ENCODE measurements around the gene KRT222. TPM values are rescaled to one million over a fixed set of nuclear protein-coding genes. Genes with fewer than 3 reads are reported as not detected.

The KRT222 gene
- 10 to 100 TPM in 1 of 2 donors, 1 to 10 TPM in 1; 5.0 to 31.1 TPM for total RNA-seq
- polyA plus RNA-seq (ENCODE audit: insufficient read length in 2 of 2) = 10 to 100 TPM; 13.7 to 22.0 TPM
- long read RNA-seq, donor 1, transcript KRT222-202 (6 exons, 1,712 nt) = major isoform, 11 of 11 reads
- long read RNA-seq, donor 1, partial matches to known transcripts = 0 of 11 reads
- long read RNA-seq, donor 1, other reads (novel, unspliced or antisense) = 0 of 11 reads
- long read RNA-seq, donor 2, partial matches to known transcripts = 0 of 4 reads
- long read RNA-seq, donor 2, other reads (novel, unspliced or antisense) = 0 of 4 reads
- long read RNA-seq, donor 3, partial matches to known transcripts = 0 of 3 reads
- long read RNA-seq, donor 3, other reads (novel, unspliced or antisense) = 0 of 3 reads
- long read RNA-seq, donor 4, partial matches to known transcripts = 0 of 1 reads
- long read RNA-seq, donor 4, other reads (novel, unspliced or antisense) = 0 of 1 reads

DNA sequence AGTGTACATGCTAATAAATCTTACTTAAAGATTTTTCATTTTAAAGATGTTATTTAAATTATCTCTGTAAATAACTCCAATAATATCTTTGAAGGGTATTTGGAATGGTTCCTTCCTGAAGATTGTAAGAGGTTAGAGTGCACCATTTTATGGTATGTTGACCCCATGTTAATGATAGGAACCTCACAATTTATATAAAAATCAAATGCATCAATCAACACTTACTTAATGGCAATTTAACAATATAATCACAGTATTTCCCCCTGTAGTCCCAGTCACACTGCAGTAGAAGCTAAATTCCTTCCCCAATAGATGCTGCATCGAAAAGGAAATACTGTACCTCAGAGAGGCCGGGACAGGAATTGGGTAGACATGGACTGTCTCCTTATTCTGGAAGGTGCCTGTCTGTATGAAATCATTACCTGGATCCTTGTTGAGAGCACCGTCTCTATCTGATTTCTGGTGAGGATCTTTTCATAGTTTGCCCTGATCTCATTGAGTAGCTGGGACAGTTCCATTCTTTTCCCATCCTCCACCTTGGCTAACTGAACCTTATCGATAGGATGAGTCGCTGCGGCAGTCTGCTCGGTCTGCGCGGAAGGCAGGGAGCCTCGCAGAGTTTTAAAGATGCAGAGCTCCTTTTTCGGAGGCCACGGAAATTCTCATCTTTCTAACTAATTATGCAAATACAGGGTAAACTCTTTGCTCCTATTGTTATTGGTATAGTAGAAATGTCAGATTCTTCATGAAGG is at the start of gene KRT222:
KRT222 (minus strand) TSS at position 596 of the 752 bp plus-strand sequence; CDS start at position 518, 78 bp downstream.
- Histone ChIP-seq H3K36me3 (ENCODE audit: control insufficient read depth, insufficient read depth, low read length) (no peaks in the 10 kb centered on the region), H3K27me3 (ENCODE audit: control insufficient read depth, insufficient read depth, low read length) (no peaks in the 10 kb centered on the region), H3K9me3 (ENCODE audit: control insufficient read depth, insufficient read depth, low read length) (no peaks in the 10 kb centered on the region), H3K27ac (ENCODE audit: low read depth, low read length) (no peak within 1 kb of the TSS), H3K4me3 (ENCODE audit: low read depth, low read length) (peak within 1 kb of the TSS; percentile 6), H3K4me1 (ENCODE audit: control insufficient read depth, insufficient read depth, low read length) (no peaks in the 10 kb centered on the region)
- peak; percentile 15 to 87 (median 36) for DNase-seq (ENCODE audit: low read depth in 4 of 6, low spot score in 6 of 6)
- 0% methylated on average over 2 of the region's 12 CpGs for WGBS (ENCODE audit: insufficient coverage)

DNA sequence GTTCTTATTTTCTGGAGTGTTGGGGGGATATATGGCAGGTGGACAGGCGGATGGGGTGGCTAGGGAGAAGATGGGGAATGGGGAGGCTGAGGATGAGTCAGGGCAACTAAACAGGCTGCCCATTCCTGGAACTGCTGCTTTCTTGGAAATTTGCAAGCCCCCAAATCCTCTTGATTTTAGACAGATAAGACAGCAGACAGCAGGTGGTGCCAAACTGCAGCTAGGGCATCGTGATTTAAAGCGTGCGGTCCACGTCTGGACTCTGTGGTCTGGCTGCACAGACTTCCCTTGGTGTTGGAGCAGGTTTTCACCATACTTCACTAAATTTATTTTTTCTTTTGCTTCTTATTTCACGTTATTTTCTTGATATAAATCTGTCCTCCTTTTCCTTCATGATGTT is 49.5 kb upstream of the KRT222 start:
- no peak for DNase-seq (ENCODE audit: low read depth in 4 of 6, low spot score in 6 of 6)
- H3K9me3 ChIP-seq (ENCODE audit: control insufficient read depth, insufficient read depth, low read length) = no peaks in the 10 kb centered on the region
- H3K4me3 ChIP-seq (ENCODE audit: low read depth, low read length) = no peak overlapping the region
- no peaks in the 10 kb centered on the region for H3K27me3 ChIP-seq (ENCODE audit: control insufficient read depth, insufficient read depth, low read length)
- H3K36me3 ChIP-seq (ENCODE audit: control insufficient read depth, insufficient read depth, low read length) = no peaks in the 10 kb centered on the region
- no peaks in the 10 kb centered on the region for H3K4me1 ChIP-seq (ENCODE audit: control insufficient read depth, insufficient read depth, low read length)
- WGBS (ENCODE audit: insufficient coverage) = 100% methylated on average over 1 of the region's 6 CpGs
- no peak overlapping the region for H3K27ac ChIP-seq (ENCODE audit: low read depth, low read length)

DNA sequence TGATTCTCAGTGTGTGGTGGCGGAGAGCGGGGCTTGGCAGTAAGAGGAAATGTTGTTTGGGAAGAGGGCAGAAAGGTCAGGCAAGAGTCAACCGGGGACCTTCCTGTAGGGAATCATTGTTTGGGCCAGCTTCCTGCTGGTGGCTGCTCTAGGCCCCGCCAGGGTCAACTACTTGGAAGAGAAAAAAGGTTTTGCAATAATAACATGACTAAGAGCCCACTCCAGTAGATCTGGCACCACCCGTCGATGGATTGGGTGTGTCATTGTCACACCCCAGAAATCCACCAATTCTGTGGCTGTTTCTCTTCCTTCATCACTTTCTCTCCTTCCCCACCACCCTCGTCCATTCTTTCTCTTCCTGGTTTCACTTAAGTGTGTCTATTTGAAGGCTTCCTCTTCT is 42.8 kb upstream of the KRT222 start:
- H3K27me3 ChIP-seq (ENCODE audit: control insufficient read depth, insufficient read depth, low read length) = no peaks in the 10 kb centered on the region
- H3K27ac ChIP-seq (ENCODE audit: low read depth, low read length) = no peak overlapping the region
- no peaks in the 10 kb centered on the region for H3K9me3 ChIP-seq (ENCODE audit: control insufficient read depth, insufficient read depth, low read length)
- H3K4me1 ChIP-seq (ENCODE audit: control insufficient read depth, insufficient read depth, low read length) = no peaks in the 10 kb centered on the region
- no peak overlapping the region for H3K4me3 ChIP-seq (ENCODE audit: low read depth, low read length)
- H3K36me3 ChIP-seq (ENCODE audit: control insufficient read depth, insufficient read depth, low read length) = no peaks in the 10 kb centered on the region
- WGBS (ENCODE audit: insufficient coverage) = 62% methylated on average over 4 of the region's 7 CpGs
- peak in 1 of 6 donors; percentile 4 for DNase-seq (ENCODE audit: low read depth in 4 of 6, low spot score in 6 of 6)

DNA sequence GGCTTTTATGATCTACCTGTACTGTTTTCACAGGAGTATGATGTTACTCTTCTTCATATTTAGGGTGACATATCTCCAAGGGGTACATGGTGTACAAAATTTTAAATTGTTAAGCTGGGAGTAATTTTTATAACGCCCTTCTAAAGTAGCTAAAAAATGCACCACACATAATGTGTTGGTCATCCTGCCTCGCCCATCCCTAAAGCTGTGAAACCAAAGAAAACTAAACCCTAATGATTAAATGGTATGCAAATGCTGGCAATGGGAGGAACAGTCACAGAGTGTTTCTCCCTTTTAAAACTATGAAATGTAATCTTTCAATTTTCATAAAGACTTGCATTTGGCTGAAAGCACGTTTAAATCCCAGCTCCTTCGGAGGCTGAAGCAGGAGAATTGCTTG is 40.6 kb upstream of the KRT222 start:
- Histone ChIP-seq H3K4me3 (ENCODE audit: low read depth, low read length) (no peak overlapping the region), H3K27me3 (ENCODE audit: control insufficient read depth, insufficient read depth, low read length) (no peaks in the 10 kb centered on the region), H3K4me1 (ENCODE audit: control insufficient read depth, insufficient read depth, low read length) (no peaks in the 10 kb centered on the region), H3K9me3 (ENCODE audit: control insufficient read depth, insufficient read depth, low read length) (no peaks in the 10 kb centered on the region), H3K36me3 (ENCODE audit: control insufficient read depth, insufficient read depth, low read length) (no peaks in the 10 kb centered on the region), H3K27ac (ENCODE audit: low read depth, low read length) (no peak overlapping the region)
- no CpG with 5 or more reads among the region's 4 CpGs for WGBS (ENCODE audit: insufficient coverage)
- DNase-seq (ENCODE audit: low read depth in 4 of 6, low spot score in 6 of 6) = no peak

DNA sequence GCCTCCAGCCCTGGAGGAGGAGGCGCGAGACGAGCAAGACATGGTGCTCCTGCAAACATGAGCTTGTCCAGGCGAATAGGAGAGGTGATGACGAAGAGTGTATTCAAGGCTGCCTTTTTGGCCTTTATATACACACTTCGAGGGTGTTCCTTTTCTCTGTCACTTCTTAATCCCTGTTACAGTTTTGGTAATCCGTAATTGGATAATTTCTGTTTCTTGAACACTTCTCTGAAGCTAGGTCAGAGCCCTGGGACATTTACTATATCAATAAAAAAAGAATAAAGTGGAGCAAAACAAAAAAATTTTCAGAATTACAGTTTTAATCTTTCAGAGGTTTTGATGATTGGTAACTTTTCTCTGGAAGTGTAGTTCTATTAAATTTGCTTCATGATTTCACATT is 38.7 kb upstream of the KRT222 start, which contains the start of gene KRT24:
KRT24 (minus strand) TSS at position 101 of the 400 bp plus-strand sequence; CDS start at position 42, 59 bp downstream.
- Histone ChIP-seq H3K9me3 (ENCODE audit: control insufficient read depth, insufficient read depth, low read length) (no peaks in the 10 kb centered on the region), H3K36me3 (ENCODE audit: control insufficient read depth, insufficient read depth, low read length) (no peaks in the 10 kb centered on the region), H3K4me1 (ENCODE audit: control insufficient read depth, insufficient read depth, low read length) (peaks cover 5% of the 10 kb centered on the region), H3K27me3 (ENCODE audit: control insufficient read depth, insufficient read depth, low read length) (no peaks in the 10 kb centered on the region), H3K27ac (ENCODE audit: low read depth, low read length) (no peak within 1 kb of the TSS), H3K4me3 (ENCODE audit: low read depth, low read length) (no peak within 1 kb of the TSS)
- WGBS (ENCODE audit: insufficient coverage) = 81% methylated on average over 5 of the region's 7 CpGs
- DNase-seq (ENCODE audit: low read depth in 4 of 6, low spot score in 6 of 6) = no peak

DNA sequence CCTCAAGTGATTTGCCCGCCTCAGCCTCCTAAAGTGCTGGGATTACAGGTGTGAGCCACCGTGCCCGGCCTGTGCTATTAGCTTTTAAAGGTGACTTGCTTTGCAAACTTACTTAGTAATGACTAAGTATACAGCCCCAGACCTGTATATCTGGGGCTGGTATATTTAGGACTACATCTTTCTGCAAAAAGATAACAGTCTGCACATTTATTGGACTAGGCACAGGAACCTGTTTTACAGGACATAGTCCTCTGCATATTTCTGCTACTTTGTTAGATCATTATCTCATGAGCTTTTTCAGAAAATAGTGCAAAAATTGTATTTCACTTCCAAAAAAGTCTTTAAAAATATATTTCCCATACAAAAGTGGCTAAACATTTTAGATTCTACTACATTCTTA is 37.3 kb upstream of the KRT222 start:
- Histone ChIP-seq H3K9me3 (ENCODE audit: control insufficient read depth, insufficient read depth, low read length) (no peaks in the 10 kb centered on the region), H3K36me3 (ENCODE audit: control insufficient read depth, insufficient read depth, low read length) (no peaks in the 10 kb centered on the region), H3K27ac (ENCODE audit: low read depth, low read length) (no peak overlapping the region), H3K27me3 (ENCODE audit: control insufficient read depth, insufficient read depth, low read length) (no peaks in the 10 kb centered on the region), H3K4me3 (ENCODE audit: low read depth, low read length) (no peak overlapping the region), H3K4me1 (ENCODE audit: control insufficient read depth, insufficient read depth, low read length) (peaks cover 5% of the 10 kb centered on the region)
- DNase-seq (ENCODE audit: low read depth in 4 of 6, low spot score in 6 of 6) = no peak
- WGBS (ENCODE audit: insufficient coverage) = 100% methylated on average over 2 of the region's 3 CpGs

DNA sequence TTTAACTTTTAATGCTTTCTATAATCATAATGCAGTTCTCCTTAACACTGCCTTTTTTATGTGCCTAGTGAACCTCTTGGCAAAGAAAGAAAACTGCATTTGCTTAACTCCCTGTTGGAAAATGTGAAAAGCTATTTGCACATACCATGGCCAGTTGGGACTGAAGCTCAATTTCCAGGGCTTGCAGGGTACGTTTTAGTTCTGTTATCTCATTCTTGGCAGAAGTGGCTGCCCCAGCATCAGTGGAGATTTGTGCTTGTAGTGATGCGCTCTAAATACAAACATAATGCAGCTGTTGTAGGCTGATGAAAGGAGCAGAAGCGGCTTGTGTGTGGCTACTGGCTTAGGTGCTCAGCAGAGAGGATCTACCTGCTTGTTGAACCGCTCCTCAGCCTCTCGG is 34.9 kb upstream of the KRT222 start:
- Histone ChIP-seq H3K9me3 (ENCODE audit: control insufficient read depth, insufficient read depth, low read length) (no peaks in the 10 kb centered on the region), H3K27me3 (ENCODE audit: control insufficient read depth, insufficient read depth, low read length) (no peaks in the 10 kb centered on the region), H3K36me3 (ENCODE audit: control insufficient read depth, insufficient read depth, low read length) (no peaks in the 10 kb centered on the region), H3K27ac (ENCODE audit: low read depth, low read length) (no peak overlapping the region), H3K4me3 (ENCODE audit: low read depth, low read length) (no peak overlapping the region), H3K4me1 (ENCODE audit: control insufficient read depth, insufficient read depth, low read length) (peaks cover 5% of the 10 kb centered on the region)
- 42% methylated on average over 5 of the region's 5 CpGs for WGBS (ENCODE audit: insufficient coverage)
- peak in 3 of 6 donors; percentile 21 to 92 (median 29) for DNase-seq (ENCODE audit: low read depth in 4 of 6, low spot score in 6 of 6)

DNA sequence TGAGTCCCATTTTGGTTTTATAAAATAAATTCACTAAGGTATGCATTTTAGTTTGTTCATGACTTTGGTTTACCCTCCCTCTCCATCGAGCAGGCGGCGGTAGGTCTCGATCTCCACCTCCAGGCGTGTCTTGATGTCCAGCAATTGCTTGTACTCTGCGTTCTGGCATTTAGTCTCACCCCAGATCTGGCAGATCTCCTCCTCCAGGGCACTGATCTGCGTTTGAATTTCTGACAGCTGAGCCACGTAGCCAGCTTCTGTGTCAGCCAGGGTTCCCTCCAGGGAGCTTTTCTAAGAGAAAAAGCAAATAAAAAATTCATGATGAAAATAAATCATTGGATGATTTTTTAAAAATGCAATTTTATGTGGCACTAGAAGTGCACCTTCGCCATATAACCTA is 34.4 kb upstream of the KRT222 start:
- H3K4me3 ChIP-seq (ENCODE audit: low read depth, low read length) = no peak overlapping the region
- peaks cover 5% of the 10 kb centered on the region for H3K4me1 ChIP-seq (ENCODE audit: control insufficient read depth, insufficient read depth, low read length)
- WGBS (ENCODE audit: insufficient coverage) = 76% methylated on average over 6 of the region's 9 CpGs
- H3K9me3 ChIP-seq (ENCODE audit: control insufficient read depth, insufficient read depth, low read length) = no peaks in the 10 kb centered on the region
- no peaks in the 10 kb centered on the region for H3K36me3 ChIP-seq (ENCODE audit: control insufficient read depth, insufficient read depth, low read length)
- no peak overlapping the region for H3K27ac ChIP-seq (ENCODE audit: low read depth, low read length)
- no peaks in the 10 kb centered on the region for H3K27me3 ChIP-seq (ENCODE audit: control insufficient read depth, insufficient read depth, low read length)
- peak in 3 of 6 donors; percentile 6 to 84 (median 15) for DNase-seq (ENCODE audit: low read depth in 4 of 6, low spot score in 6 of 6)

DNA sequence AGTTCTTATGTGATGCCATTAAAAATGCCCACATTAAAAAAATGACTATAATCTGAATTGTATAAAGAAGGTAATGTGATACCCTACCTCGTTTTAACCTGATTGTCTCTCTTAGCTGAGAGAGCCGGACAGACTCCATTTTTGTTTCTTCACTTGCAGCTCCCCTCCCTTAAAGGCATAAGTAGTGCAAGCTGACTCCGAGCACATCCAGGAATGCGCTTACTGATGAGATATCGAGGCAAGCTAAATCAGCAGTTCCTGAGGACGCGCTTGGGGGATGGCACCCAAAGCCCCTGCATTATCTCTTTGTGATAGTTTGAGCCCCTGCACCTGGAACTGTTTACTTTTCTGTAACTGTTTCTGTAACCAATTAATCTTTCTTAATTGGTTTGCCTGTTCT is 32.3 kb upstream of the KRT222 start:
- WGBS (ENCODE audit: insufficient coverage) = 52% methylated on average over 5 of the region's 7 CpGs
- H3K4me1 ChIP-seq (ENCODE audit: control insufficient read depth, insufficient read depth, low read length) = peaks cover 5% of the 10 kb centered on the region
- H3K36me3 ChIP-seq (ENCODE audit: control insufficient read depth, insufficient read depth, low read length) = no peaks in the 10 kb centered on the region
- no peaks in the 10 kb centered on the region for H3K9me3 ChIP-seq (ENCODE audit: control insufficient read depth, insufficient read depth, low read length)
- peak in 2 of 6 donors; percentile 3 to 61 for DNase-seq (ENCODE audit: low read depth in 4 of 6, low spot score in 6 of 6)
- H3K27ac ChIP-seq (ENCODE audit: low read depth, low read length) = no peak overlapping the region
- no peak overlapping the region for H3K4me3 ChIP-seq (ENCODE audit: low read depth, low read length)
- H3K27me3 ChIP-seq (ENCODE audit: control insufficient read depth, insufficient read depth, low read length) = no peaks in the 10 kb centered on the region

Measured in spinal cord (tissue), 10 donors.